GM10847 (cell line): ENCODE measurements around the gene ANKRD34C.

Source experiments
- POLR2A ChIP-seq: IDR thresholded peaks from 2 replicates; pipeline ENCODE4 v1.6.1; 2011; ENCODE audit not compliant: insufficient read length; ENCODE audit errors: extremely low read depth

ANKRD34C gene

DNA sequence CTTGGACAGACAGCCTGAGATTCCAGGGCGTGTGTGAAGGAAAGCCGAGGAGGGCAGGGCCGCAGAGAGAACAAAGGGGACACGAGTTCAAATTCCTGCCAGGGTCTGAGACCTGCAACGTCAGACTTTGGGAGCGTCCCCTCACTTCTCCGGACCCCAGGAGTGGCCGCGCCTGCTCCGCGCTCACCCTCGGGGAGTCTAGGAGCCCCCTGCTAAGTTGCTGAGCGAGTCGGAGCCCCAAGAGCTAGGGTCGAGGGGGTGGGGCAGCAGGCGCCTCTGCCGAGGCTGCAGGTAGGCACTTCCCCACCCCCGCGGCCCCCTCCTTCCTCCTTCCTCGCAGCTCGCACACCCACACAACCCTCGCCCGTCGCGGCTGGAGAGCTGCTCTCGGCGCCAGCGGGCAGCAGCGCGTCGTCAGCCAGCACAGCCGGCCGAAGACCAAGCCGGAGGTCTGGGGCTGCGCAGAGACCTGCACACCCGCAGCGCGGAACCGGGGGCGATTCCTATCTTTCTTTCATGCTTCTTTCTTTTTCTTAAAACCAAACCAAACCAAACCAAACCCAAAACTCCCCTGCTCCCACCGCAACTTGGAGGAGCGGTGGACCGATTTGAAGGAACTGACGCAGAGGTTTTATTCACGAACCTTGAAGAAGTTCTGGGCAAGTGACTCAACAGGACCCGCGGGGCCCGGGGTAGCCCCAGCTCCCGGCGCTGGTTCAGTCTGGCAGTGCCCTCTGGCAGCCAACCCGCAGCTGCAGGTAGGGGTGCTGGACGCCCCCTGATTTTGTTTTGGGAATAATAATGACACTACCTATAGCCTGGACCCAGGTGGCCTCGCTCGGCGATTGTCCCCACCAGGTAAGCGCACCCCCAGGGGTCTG, at the start of gene ANKRD34C:
Gene ANKRD34C (plus strand): TSS at position 352 of the 881 bp plus-strand sequence. CDS start 10,563 bp downstream, outside the sequence.
- no peak for TF ChIP-seq POLR2A

DNA sequence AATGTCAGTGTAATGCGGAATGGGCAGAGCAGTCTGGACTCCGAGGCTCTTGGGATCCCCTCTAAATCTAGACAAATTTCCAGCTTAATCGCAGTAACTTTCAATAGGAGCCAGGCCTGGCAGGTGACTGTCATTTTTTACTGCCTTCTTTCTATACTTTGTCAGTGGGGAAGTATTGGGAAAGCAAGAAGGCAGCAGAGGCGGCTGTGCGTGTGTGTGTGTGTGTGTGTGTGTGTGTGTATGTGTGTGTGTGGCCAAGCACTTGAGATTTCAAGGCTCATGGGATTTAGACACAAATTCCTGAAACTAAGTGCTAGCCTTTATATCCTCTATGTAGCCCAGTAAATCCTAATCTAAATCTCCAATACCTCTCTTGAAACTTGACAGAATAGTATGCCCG, 49.3 kb upstream of the ANKRD34C start:
- no peak for TF ChIP-seq POLR2A

- no peak for TF ChIP-seq POLR2A
These were observed 42.5 kb upstream of the ANKRD34C start for GRCh38 chr15:79240036-79240435.

- TF ChIP-seq POLR2A, result no peak
These were observed 38.8 kb upstream of the ANKRD34C start for GRCh38 chr15:79243723-79244122.

DNA sequence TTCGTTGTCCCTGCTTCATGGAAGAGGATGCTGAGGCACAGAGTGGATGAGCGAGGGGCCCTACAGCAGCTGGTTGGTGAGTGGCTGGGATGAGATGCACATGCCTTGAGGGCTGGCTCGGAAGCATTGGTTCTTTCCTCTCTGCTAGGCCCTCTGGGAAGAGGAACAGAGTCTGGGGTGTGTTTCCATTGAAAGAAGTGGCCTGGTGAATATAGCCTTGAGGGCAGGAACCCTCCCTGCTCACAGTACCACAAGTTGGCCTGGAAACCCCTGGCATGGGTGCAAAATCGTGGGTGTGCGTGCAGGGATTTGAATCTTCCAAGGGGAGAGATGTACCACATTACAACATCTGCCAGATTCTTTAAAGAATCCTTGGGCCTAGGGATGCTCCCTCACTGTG, 37.6 kb upstream of the ANKRD34C start:
- no peak for TF ChIP-seq POLR2A

GRCh38 chr15:79248183-79248582, 34.3 kb upstream of the ANKRD34C start:
- no peak for TF ChIP-seq POLR2A

DNA sequence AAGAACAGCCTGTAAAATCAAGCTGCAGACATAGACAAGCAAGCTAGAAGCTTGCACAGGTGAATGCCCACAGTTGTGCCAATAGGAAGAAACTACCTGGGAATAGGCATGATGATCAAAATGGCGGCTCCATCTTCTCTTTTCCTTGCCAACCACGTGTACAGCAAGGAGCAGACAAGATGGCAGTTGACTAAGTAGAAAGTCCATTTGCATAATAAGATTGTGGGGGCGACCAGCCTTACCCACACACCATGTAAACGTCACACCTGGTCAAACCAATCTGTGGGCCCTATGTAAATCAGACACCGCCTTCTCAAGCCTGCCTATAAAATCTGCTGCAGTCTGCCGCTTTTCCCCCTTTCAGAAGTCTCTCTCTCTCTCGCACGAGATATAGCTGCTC, 25.1 kb upstream of the ANKRD34C start:
- no peak for TF ChIP-seq POLR2A

DNA sequence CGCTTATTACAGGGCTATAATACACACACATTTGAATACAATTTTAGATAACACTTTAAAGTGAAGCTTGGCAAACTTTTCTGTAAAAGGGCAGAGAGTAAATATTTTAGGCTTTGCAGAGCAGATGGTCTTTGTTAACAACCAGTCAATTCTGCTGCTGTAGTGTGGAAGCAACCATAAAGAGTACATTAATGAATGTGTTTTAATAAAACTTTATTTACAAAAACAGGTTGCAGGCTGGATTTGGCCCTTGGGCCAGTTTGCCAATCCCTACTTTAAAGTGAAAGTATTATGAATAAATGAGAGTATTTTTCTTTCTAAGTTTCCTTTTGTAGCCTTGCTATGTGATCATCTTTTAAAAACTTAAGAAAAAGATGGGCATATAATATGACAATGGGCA, 20.7 kb upstream of the ANKRD34C start:
- TF ChIP-seq POLR2A, result no peak

DNA sequence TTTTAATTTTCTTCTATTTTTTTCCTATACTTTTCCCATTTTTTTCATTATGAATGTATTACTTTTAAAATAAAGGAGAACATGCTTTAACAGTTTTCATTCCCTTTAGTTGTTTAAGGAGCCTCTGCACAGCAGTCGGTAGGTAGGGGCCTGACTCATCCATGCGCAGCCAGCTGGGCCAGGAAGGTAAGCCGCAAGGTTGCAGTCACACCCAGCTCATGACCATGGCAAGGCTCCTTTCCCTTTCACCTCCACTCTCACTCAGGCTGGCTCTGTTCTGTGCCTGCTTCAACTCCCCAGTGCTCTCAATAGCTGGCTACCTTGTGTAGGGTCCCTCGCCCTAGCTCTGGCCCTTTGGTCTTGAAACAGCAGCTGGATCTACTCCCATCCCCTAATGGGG, 17.4 kb upstream of the ANKRD34C start:
- TF ChIP-seq POLR2A, result no peak

DNA sequence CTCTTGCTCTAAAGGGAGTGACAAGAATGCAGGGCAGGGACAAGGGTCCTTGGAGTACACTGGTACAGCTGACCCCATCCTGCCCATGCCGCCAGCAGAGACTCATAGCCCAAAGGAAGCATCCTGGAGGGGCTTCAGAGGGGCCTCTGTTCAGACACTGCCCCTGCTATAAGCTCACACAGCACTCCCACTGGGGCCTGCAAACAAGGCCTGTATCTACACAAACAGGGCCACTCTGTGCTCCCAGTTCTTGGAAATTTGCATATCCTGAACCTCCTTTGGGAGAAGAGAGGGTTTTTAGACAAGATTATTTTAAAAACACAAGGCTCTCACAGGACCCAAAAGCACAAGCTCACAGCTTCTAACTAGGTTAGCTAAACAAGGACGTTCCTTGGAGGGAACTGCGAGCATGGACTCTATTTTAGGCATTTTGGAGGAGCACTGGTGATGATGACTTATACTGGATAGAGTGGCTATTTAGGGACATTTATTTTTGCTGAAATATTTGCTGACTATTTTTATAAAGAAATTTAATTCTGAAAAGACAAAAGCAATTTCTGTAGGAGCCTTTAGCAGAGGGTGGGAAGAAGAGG, 16.4 kb upstream of the ANKRD34C start:
- TF ChIP-seq POLR2A, result no peak

GRCh38 chr15:79283252-79284048, 928 bp downstream of the ANKRD34C start:
- no peak for TF ChIP-seq POLR2A

DNA sequence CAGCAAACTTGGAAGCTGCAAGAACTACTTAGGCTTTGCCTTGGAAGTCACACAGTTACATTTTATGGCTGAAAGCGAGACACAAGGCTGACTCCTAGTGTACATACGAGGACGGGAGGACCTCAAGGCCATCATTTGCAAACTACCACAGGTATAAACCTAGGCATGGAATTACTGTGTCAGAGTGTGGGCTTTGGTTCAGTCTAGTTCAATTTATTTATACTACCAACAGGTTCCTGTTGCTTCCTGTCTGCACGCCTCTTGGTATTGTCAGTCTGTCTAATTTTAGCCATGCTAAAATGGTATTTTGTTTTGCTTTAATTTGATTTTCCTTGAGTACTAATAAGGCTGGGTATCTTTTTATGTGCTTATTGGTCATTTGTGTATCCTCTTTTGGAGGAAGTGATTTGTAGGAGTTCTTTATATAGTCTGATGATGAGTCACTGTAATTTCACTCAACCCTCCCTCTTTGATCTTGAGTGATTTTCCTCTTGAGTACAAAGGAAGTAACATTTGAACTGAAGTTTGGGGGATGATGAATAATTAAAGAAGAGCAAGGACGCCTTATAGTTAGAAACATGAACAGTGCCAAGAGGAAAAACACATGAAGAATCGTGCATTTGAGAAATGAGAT, 8.2 kb downstream of the ANKRD34C start:
- TF ChIP-seq POLR2A, result no peak

DNA sequence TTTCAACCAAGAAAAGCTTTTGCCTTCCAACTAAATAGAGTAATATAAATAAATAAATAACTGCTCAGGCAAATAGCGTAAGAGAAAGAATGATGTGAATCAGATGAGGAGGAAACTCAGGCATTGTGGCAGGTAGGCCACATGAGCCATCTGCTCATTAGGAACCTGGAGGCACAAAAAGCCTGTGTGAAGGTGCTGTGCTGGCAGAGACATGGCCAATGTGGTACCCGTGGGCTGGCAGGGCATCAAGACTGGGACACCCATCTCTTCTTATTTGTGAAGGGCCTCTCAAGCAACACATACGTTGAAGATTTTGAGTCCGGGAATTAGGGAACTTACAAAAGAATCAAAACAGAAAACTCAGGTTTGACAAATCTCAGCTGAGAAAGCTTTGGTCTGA, 9.5 kb downstream of the ANKRD34C start:
- no peak for TF ChIP-seq POLR2A

DNA sequence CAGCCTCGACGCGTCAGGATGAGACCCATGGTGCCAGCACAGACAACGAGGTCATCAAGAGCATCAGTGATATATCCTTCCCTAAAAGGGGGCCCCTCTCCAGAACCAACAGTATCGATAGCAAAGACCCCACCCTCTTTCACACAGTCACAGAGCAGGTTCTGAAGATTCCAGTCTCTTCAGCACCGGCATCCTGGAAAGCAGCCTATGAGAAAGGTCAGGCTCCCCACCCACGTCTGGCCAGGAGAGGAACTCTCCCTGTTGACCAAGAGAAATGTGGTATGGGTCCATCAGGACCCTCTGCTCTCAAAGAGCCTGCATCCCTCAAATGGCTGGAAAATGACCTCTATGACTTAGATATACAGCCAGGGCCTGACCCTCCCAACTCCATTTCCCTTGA, 11.6 kb downstream of the ANKRD34C start:
- TF ChIP-seq POLR2A, result no peak

- no peak for TF ChIP-seq POLR2A
These were observed 14.1 kb downstream of the ANKRD34C start for GRCh38 chr15:79296583-79296982.
